GM12872 (cell line): ENCODE measurements around the gene GUCA1A.
A peak's percentile ranks its signal among the peaks of the same experiment; 100 is the strongest.

ENCODE experiments used
- TF ChIP-seq, protein P1 (sequence below): IDR thresholded peaks from 3 replicates; pipeline ENCODE4 v1.5.1; 2011; ENCODE audit warnings: low read depth, mild to moderate bottlenecking, low read length, moderate library complexity; ENCODE audit not compliant: insufficient read depth

The GUCA1A gene

DNA sequence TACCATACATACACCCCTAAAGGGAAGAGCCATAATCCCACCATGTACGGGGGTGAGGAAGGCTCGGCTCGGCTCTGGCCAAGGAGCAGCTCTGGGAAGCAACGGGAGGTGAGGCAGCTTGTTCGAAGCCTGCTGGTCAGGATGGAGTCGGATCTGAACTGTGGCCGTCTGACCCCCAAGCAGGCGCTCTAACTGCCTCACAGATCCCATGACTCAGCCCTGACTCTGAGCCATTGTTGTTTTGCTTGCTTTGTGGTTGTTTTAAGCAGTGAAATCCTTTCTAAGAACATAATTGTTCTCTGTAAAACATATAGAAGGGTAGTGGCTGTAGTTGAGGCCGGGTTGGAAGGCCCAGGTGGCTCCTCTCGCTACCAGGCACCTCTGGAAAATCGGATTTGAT, 41.6 kb upstream of the GUCA1A start:
- TF ChIP-seq, protein P1, sequence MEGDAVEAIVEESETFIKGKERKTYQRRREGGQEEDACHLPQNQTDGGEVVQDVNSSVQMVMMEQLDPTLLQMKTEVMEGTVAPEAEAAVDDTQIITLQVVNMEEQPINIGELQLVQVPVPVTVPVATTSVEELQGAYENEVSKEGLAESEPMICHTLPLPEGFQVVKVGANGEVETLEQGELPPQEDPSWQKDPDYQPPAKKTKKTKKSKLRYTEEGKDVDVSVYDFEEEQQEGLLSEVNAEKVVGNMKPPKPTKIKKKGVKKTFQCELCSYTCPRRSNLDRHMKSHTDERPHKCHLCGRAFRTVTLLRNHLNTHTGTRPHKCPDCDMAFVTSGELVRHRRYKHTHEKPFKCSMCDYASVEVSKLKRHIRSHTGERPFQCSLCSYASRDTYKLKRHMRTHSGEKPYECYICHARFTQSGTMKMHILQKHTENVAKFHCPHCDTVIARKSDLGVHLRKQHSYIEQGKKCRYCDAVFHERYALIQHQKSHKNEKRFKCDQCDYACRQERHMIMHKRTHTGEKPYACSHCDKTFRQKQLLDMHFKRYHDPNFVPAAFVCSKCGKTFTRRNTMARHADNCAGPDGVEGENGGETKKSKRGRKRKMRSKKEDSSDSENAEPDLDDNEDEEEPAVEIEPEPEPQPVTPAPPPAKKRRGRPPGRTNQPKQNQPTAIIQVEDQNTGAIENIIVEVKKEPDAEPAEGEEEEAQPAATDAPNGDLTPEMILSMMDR, result no peak

DNA sequence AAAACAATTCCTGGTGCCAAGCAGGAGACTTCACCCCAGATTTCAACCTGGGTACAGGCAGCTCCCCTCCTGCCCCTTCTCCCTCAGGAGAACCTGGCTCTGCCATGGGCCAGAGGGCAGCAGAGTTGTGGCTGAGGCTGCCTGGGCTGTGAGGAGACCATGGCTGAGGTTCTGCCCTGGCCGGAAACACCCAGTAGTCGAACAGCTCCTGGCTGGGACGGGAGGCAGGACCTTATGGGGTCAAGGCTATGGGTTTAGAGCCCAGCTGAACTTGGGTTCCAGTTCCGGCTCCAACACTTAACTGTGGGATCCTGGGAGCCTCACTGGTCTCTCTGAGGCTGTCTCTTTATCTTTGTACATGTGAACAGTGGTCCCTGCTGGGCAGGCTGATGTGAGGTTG, 39.2 kb upstream of the GUCA1A start:
- TF ChIP-seq, protein P1, result no peak

DNA sequence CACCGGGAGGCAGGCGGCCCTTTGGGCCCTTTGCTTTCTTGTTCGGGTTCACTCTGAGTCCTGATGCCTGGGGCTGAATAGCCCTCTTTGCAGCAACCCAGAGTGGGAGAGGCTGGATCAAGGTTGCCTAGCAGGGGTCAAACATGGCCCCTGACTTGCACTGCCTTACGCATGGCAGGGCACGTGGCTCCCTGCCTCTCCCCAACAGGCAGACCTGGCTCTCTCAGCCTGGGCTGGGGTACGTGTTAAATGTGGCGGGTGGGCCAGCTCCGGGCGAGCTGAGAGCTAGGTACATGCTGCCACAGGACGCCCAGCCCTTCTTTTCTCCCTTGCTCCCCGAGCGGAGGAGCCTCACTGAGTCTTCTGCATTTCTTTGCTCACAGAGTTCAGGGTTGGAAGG, 38.0 kb upstream of the GUCA1A start:
- TF ChIP-seq, protein P1, result no peak

DNA sequence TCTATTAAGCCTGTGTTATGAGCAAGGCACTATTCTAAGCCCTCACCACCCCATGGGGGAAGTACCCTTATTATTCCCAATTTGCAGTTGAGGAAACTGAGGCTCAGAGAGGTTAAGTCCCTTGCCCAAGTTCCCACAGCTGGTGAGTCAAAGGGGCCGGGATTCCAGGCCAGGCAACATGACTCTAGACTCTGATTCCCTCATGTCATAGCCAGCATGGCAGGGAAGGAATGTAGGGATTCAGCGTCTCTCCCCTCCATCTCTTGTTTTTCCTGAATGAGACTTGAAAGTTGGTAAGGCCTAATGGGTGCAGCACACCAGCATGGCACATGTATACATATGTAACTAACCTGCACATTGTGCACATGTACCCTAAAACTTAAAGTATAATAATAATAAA, 37.4 kb upstream of the GUCA1A start:
- TF ChIP-seq, protein P1, result no peak

DNA sequence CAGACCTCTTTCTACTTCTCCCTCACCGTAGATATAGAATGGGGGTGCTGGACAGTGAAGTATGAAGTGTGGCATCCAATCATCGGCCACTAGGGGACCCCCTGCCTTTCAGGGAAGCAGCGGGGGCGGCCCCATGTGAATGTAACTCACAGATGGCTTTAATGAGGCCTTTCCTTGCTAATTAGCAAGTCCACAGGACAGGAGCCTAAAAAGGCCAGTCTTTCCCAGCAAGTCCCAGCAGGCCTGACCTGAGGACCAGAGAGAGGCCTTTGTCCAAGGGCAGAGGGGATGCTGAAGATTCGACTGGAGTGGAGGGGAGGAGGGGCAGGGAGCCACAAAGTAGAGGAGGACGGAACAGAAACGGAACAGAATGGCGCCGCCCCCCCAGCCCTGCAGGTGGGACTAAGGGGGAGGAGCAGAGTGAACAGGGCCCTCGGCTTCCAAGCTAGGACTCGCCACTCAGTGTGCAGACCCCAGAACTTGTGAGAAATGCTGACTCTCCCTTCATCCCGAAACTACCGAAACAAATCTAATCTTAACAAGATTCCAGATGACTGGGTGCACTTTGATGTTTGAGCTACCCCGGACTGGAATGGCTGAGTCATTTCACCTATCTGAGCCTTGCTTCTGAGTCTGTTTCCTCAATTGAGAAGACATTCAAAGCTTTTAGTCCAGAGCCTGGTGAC, 36.5 kb upstream of the GUCA1A start:
- TF ChIP-seq, protein P1, result peak; percentile 58

DNA sequence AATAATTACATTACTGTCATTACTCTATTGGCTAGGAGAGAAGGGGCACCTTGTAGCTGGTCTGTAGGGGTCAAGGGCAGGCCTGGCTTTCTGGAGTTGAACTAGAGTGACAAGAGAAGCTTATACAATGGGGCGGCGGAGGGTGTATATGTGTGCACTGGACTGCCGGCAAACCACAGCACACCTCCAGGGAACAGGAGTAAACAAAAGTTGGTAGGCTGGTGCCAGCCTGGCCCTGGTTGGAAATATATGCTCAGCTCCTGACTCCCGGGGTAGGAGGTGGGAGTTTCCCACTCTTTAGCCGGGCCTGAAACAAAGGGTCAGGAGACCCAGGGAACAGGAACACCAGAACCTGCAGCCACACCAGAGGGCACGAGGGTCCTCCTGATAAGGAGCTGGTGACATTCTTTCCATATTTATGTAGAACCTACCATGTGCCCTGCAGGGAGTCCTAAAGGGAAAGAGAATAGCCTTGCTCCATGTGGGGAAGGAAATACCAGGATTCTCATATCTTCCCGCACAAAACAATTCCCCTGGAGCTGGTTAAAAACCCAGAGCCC, 35.9 kb upstream of the GUCA1A start:
- TF ChIP-seq, protein P1, result no peak

DNA sequence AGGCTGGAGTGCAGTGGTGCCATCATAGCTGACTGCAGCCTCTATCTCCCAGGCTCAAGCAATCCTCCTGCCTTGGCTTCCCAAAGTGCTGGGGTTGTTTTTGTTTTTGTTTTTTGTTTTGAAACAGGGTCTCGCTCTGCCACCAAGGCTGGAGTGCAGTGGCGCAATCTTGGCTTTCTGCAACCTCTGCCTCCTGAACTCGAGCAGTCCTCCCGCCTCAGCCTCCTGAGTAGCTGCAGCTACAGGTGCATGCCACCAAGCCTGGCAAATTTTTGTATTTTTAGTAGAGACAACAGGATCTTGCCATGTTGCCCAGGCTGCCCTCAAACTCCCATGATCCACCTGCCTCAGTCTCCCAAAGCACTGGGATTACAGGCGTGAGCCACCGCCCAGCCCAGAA, 35.0 kb upstream of the GUCA1A start:
- TF ChIP-seq, protein P1, result no peak
